Stimulated activated CD4-positive, alpha-beta T cell treated with anti-CD3 and anti-CD28 coated beads, Interleukin-1b, Interleukin-23, amount 100 ng/mL, for 1 hour (primary cell): Measurements from ENCODE around the gene ANKRD11.
"Not testable (repeated sequence)": the region's sequence is repeated elsewhere in the genome, so short reads cannot be mapped to it uniquely, and the experiment has no call there.

ENCODE experiments used
- DNase-seq, 2 donors: peaks; one replicate each; pipeline ENCODE4 v3.0.0-alpha.2; 2020; ENCODE audit warnings: low read depth in 2 of 2

The ANKRD11 gene

DNA sequence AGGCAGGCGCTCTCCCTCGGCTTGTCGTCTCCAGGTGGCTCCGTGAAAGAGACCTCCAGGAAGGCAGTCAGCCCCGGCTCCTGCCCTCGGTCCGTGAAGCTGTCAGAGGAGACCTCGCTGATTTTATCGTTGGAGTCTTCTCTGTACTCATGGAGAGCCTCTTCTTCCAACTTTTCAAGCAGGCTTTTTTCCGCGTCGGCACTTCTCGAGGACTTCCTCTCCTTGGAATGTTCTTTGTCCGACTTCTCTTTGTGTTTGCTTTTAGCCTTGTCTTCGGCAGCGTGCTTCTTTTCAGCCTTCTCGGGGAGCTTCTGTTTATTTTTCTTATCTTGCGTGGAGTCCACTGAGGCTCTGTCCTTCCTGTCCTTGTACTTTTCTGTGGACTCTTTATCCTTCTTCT lies 207.8 kb downstream of the ANKRD11 start:
- DNase-seq: no peak

DNA sequence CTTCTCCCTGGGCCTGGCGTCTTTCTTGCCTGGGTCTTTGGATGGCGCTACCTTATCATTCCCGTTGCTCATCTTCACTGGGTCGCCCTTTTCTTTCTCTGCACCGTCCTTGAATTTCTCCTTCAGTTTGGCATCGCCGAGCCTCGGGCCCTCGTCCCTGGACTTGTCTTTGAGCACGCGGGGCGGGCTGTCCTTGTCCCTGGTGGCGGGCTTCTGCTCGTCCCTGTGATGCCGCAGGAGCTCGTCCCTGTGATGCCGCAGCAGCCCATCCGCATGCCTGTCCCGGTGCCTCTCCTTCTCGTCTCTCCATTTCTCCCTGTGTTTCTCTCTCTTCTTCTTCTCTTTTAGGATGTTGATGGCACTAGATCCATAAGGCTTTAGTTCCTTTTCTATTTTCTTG lies 208.5 kb downstream of the ANKRD11 start:
- no peak for DNase-seq

DNA sequence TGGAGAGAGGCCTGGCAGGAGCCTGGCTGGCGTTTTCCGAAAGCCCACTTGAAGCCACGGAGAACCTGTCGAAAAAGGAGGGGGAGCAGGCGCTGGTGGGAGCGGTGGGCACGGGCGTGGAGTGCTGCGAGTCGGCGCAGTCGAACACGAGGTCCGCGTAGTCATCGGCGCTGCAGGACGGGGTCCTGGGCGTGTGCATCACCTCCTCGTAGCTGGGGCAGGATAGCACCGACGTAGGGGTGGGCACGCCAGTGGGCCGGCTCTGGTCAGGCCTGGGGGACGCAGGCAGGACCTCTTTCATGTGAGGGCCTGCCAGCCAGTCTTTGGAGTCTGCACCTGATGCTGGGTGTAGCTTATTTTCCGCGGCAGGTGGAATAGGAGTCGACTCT lies 209.2 kb downstream of the ANKRD11 start:
- DNase-seq: no peak

DNA sequence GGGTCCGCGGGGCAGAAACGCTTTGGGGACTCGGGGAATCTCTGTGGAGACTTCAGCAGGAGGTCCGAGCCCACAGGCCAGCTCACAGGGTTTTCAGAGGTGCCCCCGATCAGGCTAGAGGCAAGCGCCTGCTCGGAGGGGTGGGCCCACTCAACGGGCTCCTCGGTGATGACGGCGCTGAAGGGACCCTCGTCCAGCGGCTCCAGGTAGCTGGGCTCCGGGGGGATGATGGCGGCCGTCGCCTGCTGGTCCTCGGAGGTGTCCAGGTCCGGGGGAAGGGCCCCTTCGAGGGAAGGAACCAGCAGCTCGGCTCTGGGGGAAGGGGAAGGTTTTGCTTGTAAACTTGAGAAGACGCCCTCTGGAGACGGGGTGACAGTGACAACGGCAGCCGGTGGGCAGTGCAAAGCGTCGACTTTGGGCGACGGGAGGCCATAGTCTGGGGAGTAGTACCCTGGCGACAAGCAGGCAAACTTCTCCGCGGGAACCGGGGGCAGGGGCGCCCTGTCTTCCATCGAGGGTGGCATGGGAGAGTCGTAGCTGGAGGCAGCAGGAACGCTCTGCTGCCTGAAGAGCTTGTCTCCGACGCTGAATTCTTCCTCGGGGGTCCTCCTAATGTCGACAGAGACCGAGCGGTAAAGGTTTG lies 209.7 kb downstream of the ANKRD11 start:
- no peak for DNase-seq

DNA sequence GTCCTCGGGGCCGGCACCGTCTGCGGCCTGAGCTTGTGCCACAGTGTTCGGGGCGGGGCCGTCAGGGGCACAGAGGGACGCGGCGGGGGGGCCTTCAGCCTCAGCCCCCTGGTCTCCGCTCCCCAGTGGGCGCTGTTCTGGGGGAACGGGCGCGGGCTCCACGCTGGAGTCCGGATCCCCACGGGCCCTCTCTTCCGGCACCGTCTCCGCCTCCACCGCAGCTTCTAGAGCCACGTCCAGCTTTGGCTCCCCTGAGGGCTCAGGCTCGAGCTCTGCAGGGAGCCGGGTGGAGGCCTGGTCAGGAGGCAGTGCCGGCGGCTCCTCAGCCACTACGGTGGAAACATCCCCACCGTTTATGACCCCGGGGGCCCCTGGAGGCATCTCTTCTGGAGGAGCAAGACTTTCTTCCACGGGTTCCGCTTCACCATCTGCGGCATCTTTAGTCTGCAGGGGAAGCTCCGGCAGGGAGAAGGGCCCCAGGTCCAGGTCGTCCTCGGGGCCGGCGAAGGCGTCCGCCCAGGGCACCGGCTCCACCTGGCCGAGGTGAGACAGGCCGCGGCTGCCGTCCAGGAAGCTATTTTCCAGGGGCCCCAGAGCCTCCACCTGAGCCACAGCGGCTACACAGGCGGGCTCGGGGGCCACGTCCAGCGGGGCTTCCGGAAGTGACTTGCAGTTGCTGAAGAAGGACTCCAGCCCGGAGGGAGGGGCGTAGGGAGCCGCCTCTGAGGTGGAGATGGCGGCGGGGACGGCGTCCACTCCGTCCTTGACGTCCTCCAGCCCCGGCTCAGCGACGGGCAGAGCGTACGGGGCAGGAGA lies 210.5 kb downstream of the ANKRD11 start:
- DNase-seq: no peak

DNA sequence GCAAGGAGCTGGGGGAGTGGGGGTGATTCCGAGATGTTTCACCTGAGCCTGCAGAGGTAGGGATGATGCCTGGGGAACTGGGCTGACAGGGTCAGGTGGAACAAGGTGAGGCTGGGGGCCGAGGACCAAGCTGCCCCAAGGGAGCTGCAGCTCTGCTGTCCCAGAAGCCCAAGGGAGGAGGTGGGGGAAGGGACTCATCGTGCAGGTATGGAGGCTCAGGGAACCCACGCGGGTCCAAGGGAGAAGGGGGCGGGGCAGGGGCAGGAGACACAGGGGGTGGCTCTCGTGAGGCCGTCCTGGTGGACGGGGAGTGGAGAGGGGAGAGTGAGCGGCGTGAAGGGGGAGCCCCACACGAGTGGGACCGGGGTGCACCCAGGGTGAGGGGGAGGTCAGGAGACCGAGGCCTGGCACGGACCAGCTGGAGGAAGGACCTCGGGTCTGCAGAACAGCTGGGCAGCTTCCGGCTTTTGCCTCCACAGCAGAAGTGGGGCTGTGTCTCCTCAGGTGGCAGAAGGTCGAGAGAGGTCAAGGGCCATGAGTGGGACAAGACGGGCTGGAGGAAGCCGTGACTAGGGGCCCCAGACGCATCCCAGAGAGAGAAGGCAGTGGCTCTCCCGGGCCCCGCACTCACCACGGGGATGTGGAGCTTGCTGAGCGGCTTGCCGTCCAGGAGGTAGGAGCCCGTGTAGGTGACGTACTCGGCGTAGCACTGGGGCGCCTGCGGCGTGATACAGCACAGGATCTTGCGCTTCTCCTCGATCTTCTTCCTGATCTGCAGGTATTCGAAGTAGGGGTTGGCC lies 211.7 kb downstream of the ANKRD11 start:
- no peak for DNase-seq

DNA sequence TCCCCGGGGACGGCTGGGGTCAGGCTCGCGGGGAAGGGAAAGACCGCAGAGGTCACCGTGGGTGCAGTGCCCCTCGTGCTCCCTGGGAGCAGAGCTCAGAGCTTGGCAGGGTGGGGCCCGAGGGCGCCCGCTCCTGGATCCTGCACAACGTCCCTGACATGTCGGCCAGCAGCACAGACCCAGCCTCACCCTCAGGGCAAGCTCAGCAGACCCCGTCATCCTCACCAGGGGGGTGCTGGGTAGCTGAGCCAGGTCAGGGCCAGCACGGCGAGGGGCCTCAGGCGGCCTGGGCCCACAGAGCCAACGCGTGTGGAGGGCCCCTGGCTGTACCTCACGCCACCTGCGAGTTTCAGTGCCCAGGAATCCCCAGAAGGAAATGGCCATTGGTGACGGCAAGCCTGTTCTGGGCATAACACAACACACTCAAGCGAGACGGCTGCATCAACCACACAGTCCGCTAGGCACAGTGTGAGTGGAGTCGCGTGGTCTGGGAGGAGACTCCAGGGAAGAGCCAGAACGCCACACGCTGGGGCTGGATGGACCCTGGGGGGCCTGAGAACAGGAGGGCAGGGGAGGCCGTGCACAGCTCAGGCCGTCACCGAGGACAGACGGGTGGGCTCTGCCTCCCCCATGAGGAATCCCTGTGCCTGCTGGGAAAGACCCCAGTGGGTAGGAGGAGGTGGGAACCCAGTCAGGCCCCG lies 212.6 kb downstream of the ANKRD11 start:
- no peak for DNase-seq

GRCh38 chr16:89277049-89277448 lies 213.3 kb downstream of the ANKRD11 start:
- DNase-seq: no peak

DNA sequence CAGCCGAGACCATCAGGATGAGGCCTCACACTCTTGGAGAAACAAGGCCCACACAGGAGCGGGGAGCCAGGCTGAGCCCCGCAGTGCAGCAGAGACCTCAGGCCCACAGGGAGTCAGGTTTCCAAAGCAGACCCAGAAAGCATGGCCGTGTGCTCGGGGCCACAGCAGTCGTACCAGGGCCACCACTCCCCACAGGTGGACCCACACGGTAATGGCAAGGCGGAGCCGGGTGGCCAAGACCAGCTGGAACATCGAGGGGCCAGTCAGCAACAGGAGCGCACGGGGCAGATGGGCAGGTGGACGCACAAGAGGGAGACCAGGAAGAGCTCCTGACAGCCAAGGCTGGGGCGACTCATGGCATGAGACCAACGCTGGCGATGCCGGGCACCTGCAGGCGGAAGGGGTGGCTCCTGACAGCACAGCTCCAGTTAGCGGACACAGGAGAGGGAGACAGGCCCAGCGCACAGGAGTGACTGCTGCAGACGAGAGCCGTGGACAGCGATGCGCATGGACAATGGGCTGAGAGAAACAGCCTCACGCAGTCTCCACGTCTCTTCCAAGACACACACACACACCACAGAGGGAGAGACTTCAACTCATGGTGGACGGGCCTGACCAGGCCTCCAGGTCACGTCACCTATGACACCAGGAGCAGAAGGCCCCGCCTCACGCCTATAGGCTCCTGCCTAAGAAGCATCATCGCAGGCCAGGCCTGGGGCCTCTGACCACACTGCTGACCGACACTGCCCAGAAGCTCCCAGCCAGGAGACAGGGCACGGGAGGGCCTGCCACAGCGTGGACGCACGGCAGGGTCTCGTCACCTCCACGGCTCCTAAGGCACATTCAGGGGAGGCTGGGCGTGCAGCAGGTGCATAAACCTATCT lies 214.3 kb downstream of the ANKRD11 start:
- DNase-seq: no peak

- no peak for DNase-seq
These were observed 215.1 kb downstream of the ANKRD11 start for GRCh38 chr16:89275284-89275584.

DNA sequence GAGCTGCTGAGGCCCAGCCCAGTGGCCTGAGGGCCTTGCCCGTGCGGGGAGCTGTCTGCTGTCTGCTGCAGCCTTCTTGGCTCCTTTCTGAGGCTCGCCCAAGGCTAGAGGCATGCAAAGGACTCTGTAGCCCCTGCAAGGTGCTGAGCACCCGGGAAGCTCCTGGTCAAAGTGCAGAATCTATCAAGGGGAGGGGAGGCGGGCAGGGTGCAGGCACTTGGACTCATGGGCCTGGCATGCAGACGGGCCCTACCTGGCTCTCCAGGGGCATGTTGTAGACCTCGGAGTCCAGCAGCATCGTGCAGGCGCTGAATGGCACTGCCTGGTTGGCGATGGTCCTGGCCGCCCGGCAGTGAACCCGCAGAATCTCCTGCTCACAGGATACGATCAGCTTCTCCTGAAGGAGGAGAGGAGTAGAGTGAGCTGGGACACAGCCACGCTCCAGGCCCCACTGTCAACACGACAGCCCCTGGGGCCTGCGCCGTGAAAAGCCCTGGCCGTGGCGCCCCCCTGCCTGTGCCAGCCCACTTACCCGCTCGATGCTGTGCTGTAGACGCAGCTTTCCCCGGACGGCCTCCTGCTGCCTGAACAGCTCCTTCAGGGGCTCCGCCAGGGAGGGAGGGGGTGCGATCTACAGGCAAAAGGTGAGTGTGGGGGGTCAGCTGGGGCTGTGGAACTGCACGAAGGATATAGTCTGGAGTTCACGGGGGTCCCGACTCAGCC lies 215.6 kb downstream of the ANKRD11 start:
- DNase-seq: no peak

DNA sequence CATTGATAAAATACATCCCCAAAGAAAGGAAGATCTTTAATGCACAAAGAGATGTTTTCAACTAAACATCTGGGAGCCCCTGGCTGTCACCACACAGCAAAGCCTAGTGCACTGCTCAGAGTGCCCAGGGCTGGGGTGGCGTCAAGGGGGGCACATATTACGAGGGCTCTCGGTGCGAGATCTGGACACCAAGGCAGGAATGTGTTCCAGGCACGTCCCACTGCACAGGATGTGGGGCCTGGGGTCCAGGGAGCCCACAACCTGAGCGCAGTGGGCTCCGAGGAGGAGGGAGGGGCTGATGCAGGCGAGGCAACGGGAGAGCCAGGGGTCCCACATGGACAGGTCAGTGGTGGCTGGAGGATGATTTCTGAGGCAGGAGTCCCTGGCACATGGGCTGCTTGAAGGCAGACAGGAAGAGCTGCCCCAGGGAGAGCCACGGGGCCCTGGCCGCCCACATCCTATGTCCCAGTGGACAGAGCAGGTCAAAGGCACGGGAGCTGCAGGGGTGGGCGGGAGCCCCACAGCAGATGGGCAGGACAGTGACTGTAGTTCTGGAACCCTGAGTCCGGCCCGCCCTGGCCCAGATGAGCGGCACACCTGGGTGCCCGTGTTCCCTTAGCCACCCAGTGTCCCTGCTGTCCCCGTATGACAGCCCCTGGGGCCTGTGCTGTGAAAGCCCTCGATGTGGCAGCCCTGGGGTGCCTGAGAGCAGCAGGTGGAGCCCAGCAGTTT lies 216.5 kb downstream of the ANKRD11 start:
- no peak for DNase-seq

GRCh38 chr16:89272631-89273030 lies 217.7 kb downstream of the ANKRD11 start:
- no peak for DNase-seq

DNA sequence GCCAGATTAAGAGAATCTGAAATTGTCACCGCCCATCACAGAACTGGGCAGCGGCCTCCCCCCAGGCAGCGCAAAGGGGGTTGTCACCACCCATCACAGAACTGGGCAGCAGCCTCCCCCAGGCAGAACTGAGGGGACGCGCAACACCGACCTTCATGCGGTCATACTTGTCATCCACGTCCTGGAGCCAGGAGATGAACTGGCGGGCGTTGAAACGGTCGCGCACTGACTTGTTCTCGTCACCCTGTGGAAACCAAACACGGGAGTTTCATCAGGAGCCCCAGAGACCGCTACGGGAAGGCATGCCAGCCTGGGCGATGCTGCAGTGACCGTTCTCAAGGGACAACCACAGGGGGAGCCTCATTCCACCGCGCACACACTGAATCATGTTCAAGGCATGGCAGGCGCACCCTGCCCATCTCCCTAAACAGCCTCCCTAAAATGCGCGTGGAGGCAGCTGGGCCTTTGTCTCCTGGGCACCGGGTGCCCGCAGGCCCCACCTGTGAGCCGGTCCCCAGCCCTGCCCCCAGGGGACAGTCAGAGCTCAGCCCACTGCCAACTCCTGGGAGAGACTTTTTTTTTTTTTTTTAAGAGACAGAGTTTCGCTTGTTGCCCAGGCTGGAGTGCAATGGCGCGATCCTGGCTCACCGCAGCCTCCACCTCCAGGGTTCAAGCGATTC lies 219.6 kb downstream of the ANKRD11 start:
- no peak for DNase-seq

- no peak for DNase-seq
These were observed 220.3 kb downstream of the ANKRD11 start for GRCh38 chr16:89269805-89270665.

GRCh38 chr16:89268987-89269735 lies 221.2 kb downstream of the ANKRD11 start:
- DNase-seq: no peak

DNA sequence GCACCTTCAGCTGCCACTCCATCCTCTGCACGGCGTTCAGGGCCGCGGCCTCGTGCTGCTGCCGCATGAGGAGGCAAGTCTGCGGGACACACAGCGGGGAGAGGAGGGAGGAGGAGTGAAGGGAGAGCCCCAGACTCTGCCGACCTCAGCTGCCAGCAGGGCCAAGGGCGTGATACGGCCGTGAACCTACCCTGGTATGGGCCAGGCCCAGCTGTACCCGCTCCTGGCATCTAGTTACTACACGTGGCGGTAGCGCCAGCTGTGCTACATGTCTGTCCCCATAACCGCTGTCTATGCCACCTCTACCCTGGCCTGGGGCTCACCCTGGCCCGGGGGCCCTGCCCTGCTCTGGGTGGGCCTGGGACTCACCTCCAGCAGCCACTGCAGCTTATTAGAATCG lies 221.8 kb downstream of the ANKRD11 start:
- no peak for DNase-seq

DNA sequence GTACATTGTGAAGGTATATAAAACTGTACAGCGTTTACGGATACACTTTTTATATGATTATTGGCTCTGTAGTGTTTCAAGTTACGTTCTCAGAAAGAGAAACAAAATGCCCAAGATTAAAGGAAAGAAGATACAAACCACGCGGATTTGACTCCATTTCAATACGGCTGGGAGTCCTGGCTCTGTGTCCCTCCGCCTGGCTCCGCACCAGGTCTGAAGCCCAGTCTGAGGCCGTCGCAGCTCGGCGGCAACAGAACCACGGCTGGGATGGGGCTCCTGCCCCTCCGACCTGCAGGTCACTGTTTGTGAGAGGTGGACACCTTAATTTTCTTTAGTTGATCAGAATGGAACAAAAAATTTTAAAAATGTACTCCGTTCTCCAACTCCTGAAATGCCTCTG lies 222.6 kb downstream of the ANKRD11 start:
- not testable (repeated sequence) for DNase-seq
